Uterus (tissue), 4 donors: ENCODE measurements around the gene TRIM44. TPM values are rescaled to one million over a fixed set of nuclear protein-coding genes. Genes with fewer than 3 reads are reported as not detected.

Experiments
- DNase-seq, 2 donors: peaks; one replicate each; pipeline ENCODE4 v3.0.0-alpha.2; 2019 to 2020
- H3K27ac ChIP-seq, 2 donors: fragments of 200-600 bp; sonication (generic); 1 replicate in 1 of 2; 2 replicates in 1 of 2; pipeline ENCODE4 v1.5.1; 2016 to 2018
- H3K27me3 ChIP-seq, 2 donors: fragments of 200-600 bp; sonication (generic); one replicate each; pipeline ENCODE4 v1.5.1; 2018 to 2019; ENCODE audit warnings: control low read depth in 1 of 2
- H3K36me3 ChIP-seq, 2 donors: fragments of 200-600 bp; sonication (generic); one replicate each; pipeline ENCODE4 v1.5.1; 2019; ENCODE audit warnings: control low read depth in 1 of 2
- H3K4me1 ChIP-seq, 2 donors: fragments of 200-600 bp; sonication (generic); one replicate each; pipeline ENCODE4 v1.5.1; 2018 to 2019; ENCODE audit warnings: control low read depth in 1 of 2
- H3K4me3 ChIP-seq, 2 donors: fragments of 200-600 bp; sonication (generic); 1 replicate in 1 of 2; 2 replicates in 1 of 2; pipeline ENCODE4 v1.5.1; 2018 to 2019; ENCODE audit warnings: mild to moderate bottlenecking in 1 of 2
- H3K9me3 ChIP-seq, 2 donors: fragments of 200-600 bp; sonication (generic); one replicate each; pipeline ENCODE4 v1.5.1; 2019; ENCODE audit warnings: control low read depth in 1 of 2
- POLR2A ChIP-seq, 2 donors: fragments of 450-650 bp; IDR thresholded peaks; one replicate each; pipeline ENCODE4 v1.6.1; 2016; ENCODE audit warnings: antibody characterized with exemption in 2 of 2, mild to moderate bottlenecking in 1 of 2, moderate library complexity in 1 of 2
- intact Hi-C: fragments of 100-400 bp; cut with DNase I; formaldehyde crosslinking; loops from one replicate; pipeline ENCODE4 v1.15.1; 2023; ENCODE audit warnings: low total_unique reads
- total RNA-seq, 4 donors: library from RNA; depleted of rRNA in 3 of 4; stranded (reverse); fragments of >200 nt in 3 of 4; gene quantifications; one replicate each; pipeline versions ENCODE4 v1.1.0 to v1.2.4, GENCODE V29; 2014 to 2023
- TF ChIP-seq, protein P1 (sequence below), 4 experiments: fragments of 200-600 bp in 2 of 4; fragments of 450-650 bp in 2 of 4; sonication (generic) in 2 of 4; IDR thresholded peaks; one replicate each; pipeline ENCODE4 v1.5.1; 2016 to 2019; ENCODE audit warnings: antibody characterized with exemption in 4 of 4, mild to moderate bottlenecking in 2 of 4, moderate library complexity in 1 of 4
- donor health status: DM: yes; HTN: yes; CAD: no.

The TRIM44 gene
- total RNA-seq, 4 donors from 2014 or later: 16.1 to 65.3 (median 40.4) TPM

DNA sequence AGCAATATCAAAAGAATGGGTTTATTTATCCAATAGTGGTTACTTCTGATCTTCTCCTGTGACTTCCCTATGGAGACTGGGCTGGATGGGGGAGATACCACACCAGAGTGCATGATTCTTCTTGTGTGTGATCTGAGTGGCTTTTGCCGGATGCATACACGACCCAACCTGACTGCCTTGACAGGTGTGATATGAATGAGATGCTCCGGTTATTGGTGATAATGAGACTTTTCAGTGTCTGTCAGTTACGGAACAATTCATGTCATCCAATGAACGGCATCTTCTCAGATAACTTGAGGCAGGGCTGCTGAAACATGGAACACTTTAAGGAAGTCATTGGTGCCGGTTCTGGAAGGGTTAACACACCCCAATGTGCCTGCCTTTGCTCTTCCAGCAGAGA lies 26.6 kb upstream of the TRIM44 start:
- DNase-seq: no peak
- no peaks in the 10 kb centered on the region for H3K4me1 ChIP-seq
- intact Hi-C loops: no loop called here
- H3K27ac ChIP-seq: no peak overlapping the region
- H3K4me3 ChIP-seq: no peak overlapping the region
- H3K27me3 ChIP-seq: no peaks in the 10 kb centered on the region
- H3K9me3 ChIP-seq: no peaks in the 10 kb centered on the region
- H3K36me3 ChIP-seq: no peaks in the 10 kb centered on the region
- TF ChIP-seq POLR2A (IDR thresholded peaks at IDR 0.05): no peak
- TF ChIP-seq, protein P1, sequence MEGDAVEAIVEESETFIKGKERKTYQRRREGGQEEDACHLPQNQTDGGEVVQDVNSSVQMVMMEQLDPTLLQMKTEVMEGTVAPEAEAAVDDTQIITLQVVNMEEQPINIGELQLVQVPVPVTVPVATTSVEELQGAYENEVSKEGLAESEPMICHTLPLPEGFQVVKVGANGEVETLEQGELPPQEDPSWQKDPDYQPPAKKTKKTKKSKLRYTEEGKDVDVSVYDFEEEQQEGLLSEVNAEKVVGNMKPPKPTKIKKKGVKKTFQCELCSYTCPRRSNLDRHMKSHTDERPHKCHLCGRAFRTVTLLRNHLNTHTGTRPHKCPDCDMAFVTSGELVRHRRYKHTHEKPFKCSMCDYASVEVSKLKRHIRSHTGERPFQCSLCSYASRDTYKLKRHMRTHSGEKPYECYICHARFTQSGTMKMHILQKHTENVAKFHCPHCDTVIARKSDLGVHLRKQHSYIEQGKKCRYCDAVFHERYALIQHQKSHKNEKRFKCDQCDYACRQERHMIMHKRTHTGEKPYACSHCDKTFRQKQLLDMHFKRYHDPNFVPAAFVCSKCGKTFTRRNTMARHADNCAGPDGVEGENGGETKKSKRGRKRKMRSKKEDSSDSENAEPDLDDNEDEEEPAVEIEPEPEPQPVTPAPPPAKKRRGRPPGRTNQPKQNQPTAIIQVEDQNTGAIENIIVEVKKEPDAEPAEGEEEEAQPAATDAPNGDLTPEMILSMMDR (IDR thresholded peaks at IDR 0.05): no peak

DNA sequence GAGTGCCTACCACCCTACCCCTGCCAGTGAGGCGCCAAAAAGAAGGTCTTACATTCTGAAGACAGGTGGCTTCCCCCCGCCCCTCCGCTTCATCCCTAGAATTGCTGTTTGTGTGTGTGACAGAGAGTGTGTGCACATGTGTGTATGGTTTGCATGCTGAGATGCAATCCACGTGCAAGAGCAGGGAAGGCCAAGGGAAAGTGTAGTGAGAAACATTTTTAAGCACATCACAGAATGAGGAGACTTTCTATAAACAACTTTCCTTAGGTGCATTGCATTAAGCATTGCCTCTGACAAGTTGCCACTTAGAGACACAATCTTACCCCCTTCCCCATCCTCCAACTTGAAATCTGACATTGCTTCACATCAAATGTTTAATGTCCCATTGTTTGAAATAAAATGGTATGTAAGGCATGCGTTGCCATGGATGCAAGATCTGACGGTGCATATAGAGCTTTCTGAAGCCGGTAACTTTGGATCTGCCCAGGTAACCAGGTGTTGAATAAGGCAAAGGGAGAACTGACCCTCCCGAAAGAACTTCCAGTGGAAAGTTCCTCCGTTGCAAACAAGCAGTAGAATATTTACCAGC lies 22.9 kb upstream of the TRIM44 start:
- intact Hi-C loops: no loop called here
- Histone ChIP-seq H3K9me3 (no peaks in the 10 kb centered on the region), H3K27me3 (no peaks in the 10 kb centered on the region), H3K27ac (no peak overlapping the region), H3K4me1 (no peaks in the 10 kb centered on the region), H3K4me3 (no peak overlapping the region), H3K36me3 (no peaks in the 10 kb centered on the region)
- DNase-seq: no peak
- TF ChIP-seq, protein P1 (IDR thresholded peaks at IDR 0.05): no peak
- TF ChIP-seq POLR2A (IDR thresholded peaks at IDR 0.05): no peak

DNA sequence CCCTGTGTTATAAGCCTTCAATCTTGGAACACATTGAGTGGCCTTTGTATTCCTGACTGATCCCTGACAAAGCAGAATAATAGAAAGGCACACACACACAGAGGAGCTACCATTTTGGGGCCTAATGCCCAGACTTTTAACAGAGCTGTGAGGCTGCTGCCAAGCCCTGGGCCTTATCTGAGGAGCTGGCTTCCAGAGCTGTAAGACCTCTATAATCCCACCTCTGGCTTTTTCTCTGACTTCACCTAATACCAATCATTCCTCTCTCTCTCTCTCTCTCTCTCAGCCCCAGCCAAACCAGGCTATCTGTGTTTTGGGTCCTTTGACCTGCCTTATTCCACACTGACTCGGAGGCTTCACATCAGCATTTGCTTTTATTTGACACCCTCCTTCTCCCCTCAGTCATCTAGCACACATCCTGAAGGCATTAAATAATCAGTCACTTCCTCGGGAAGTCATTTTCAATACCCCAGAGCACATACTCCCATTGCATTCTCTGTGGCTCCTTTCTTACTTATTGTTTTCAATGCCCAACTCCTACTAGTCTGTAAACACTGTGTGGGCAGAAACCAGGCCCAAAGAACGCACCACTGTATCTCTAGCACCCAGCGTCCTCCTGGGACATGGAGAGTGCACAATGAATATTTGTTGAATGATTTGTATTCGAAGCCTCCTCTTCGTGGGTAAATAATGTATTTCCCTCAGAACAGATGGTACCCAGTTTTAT lies 21.2 kb upstream of the TRIM44 start:
- TF ChIP-seq POLR2A (IDR thresholded peaks at IDR 0.05): no peak
- TF ChIP-seq, protein P1 (IDR thresholded peaks at IDR 0.05): no peak
- no peak for DNase-seq
- no peaks in the 10 kb centered on the region for H3K4me1 ChIP-seq
- intact Hi-C loops: no loop called here
- no peaks in the 10 kb centered on the region for H3K27me3 ChIP-seq
- no peaks in the 10 kb centered on the region for H3K36me3 ChIP-seq
- H3K27ac ChIP-seq: no peak overlapping the region
- no peak overlapping the region for H3K4me3 ChIP-seq
- H3K9me3 ChIP-seq: no peaks in the 10 kb centered on the region

DNA sequence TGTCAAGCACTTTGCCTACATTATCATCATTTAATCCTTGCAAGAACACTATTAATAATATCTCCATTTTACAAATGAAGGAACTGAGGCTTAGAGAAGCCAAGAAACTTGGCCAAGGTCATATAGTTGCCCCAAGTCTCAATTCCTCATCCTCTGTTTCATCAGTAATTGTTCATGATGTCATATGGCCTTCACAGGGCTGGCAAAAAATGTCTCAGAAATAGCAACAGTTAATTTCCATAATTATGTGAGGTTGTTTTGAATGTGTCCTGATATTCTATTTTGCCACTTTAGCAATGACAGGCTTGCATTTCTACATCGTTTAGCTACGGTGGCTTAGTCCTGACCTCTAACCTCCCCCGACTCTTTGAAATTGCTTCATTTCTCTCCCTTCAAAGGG lies 20.6 kb upstream of the TRIM44 start:
- no peak for DNase-seq

More for the DNA sequence above, 20.6 kb upstream of the TRIM44 start:
- H3K9me3 ChIP-seq: no peaks in the 10 kb centered on the region
- no peaks in the 10 kb centered on the region for H3K27me3 ChIP-seq
- H3K4me3 ChIP-seq: no peak overlapping the region
- no peak overlapping the region for H3K27ac ChIP-seq
- no peaks in the 10 kb centered on the region for H3K4me1 ChIP-seq
- no peak for TF ChIP-seq POLR2A (IDR thresholded peaks at IDR 0.05)
- TF ChIP-seq, protein P1 (IDR thresholded peaks at IDR 0.05): no peak
- H3K36me3 ChIP-seq: no peaks in the 10 kb centered on the region
- intact Hi-C loops: no loop called here
